ENCODE results near the gene PTPRN2.

- TF ChIP-seq SMAD1 (CRISPR knock-in tag; IDR thresholded peaks at IDR 0.05; ENCODE audit: borderline replicate concordance, low read depth) = no peak
- no peak for TF ChIP-seq SMC3 (IDR thresholded peaks at IDR 0.05; ENCODE audit: low read length)
- no peak for TF ChIP-seq ZNF766 (CRISPR knock-in tag; IDR thresholded peaks at IDR 0.05; ENCODE audit: borderline replicate concordance)
- TF ChIP-seq TAF1 (CRISPR knock-in tag; IDR thresholded peaks at IDR 0.05) = no peak
- TF ChIP-seq MAFK (conservative IDR thresholded peaks at IDR 0.05 in 1 of 2, IDR thresholded peaks at IDR 0.05 in 1 of 2; ENCODE audit: low read length in 2 of 2) = no peak
- TF ChIP-seq ZNF260 (CRISPR knock-in tag; IDR thresholded peaks at IDR 0.05; ENCODE audit: borderline replicate concordance, low read depth) = no peak
- no peak for TF ChIP-seq MYC (CRISPR knock-in tag; IDR thresholded peaks at IDR 0.05; ENCODE audit: borderline replicate concordance)
- no peak for TF ChIP-seq ZBTB49 (CRISPR knock-in tag; IDR thresholded peaks at IDR 0.05; ENCODE audit: borderline replicate concordance)
- TF ChIP-seq RBM39 (IDR thresholded peaks at IDR 0.05; ENCODE audit: low read depth, low read length, poor library complexity, severe bottlenecking) = no peak
- no peak for TF ChIP-seq MXI1 (IDR thresholded peaks at IDR 0.05; ENCODE audit: borderline replicate concordance, low read depth, low read length)
- no peak for TF ChIP-seq CENPT (CRISPR knock-in tag; IDR thresholded peaks at IDR 0.05; ENCODE audit: low read depth)
- TF ChIP-seq PREB (CRISPR knock-in tag; IDR thresholded peaks at IDR 0.05) = no peak
- TF ChIP-seq PBX3 (CRISPR knock-in tag; IDR thresholded peaks at IDR 0.05; ENCODE audit: borderline replicate concordance) = no peak
- no peak for TF ChIP-seq SAFB2 (CRISPR knock-in tag; IDR thresholded peaks at IDR 0.05; ENCODE audit: borderline replicate concordance, low read depth)
Observed at GRCh38 chr7:157670490-157671357, 916.9 kb downstream of the PTPRN2 start.
